HL-60 (cell line): ENCODE data around the gene KCNJ16.

ENCODE experiments used
- GABPA ChIP-seq: IDR thresholded peaks from 2 replicates; pipeline ENCODE4 v1.6.1; 2012; ENCODE audit warnings: low read depth
- POLR2AphosphoS5 ChIP-seq: IDR thresholded peaks from 2 replicates; pipeline ENCODE4 v1.6.1; 2012; ENCODE audit warnings: low read depth
- SPI1 ChIP-seq: IDR thresholded peaks from 2 replicates; pipeline ENCODE4 v1.6.1; 2012; ENCODE audit warnings: low read depth, mild to moderate bottlenecking, borderline replicate concordance
- TF ChIP-seq, protein P1 (sequence below): IDR thresholded peaks from one replicate; pipeline ENCODE4 v1.5.1; 2011; ENCODE audit warnings: low read length, control low read depth, inconsistent platforms; ENCODE audit not compliant: insufficient read depth
- TF ChIP-seq, protein P2 (sequence below): IDR thresholded peaks from 2 replicates; pipeline ENCODE4 v1.6.1; 2012; ENCODE audit warnings: low read depth; ENCODE audit not compliant: insufficient replicate concordance

DNA sequence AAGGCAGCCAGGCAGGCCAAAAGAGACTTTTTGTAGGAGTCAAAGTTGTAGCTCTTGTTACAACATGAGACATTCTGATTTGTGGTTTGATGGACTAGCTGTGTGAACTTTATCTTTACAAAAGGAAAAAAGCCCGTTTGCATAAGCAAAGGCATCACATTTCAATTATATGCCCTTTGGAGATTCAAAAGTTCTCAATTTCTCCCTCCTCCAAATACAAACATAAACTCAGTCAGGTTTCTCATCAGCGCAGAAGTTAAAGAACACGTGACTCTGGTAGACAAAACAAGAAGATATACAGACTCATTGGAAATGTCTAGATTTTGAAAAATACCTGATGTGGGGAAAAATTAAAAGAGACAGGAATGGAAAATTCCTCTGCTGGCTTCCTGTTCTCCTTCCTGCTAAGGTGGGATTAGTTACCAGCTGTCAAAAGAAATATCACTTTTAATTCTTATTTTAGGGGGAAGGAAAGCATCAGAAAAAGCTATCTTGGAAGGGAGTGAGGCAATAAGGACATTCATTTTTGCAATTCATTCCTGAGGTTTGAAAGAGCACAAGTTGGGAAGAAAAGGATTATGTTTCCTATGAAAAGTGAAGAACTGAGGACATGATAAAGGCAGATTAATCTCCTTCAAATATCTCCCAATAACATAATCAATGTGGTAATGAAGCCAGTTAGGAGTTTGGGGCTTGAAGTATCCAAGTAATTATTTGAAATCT, 4.6 kb upstream of the KCNJ16 start:
- TF ChIP-seq SPI1 (no peak), POLR2AphosphoS5 (no peak), GABPA (no peak)
- TF ChIP-seq, protein P1, sequence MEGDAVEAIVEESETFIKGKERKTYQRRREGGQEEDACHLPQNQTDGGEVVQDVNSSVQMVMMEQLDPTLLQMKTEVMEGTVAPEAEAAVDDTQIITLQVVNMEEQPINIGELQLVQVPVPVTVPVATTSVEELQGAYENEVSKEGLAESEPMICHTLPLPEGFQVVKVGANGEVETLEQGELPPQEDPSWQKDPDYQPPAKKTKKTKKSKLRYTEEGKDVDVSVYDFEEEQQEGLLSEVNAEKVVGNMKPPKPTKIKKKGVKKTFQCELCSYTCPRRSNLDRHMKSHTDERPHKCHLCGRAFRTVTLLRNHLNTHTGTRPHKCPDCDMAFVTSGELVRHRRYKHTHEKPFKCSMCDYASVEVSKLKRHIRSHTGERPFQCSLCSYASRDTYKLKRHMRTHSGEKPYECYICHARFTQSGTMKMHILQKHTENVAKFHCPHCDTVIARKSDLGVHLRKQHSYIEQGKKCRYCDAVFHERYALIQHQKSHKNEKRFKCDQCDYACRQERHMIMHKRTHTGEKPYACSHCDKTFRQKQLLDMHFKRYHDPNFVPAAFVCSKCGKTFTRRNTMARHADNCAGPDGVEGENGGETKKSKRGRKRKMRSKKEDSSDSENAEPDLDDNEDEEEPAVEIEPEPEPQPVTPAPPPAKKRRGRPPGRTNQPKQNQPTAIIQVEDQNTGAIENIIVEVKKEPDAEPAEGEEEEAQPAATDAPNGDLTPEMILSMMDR: no peak
- TF ChIP-seq, protein P2, sequence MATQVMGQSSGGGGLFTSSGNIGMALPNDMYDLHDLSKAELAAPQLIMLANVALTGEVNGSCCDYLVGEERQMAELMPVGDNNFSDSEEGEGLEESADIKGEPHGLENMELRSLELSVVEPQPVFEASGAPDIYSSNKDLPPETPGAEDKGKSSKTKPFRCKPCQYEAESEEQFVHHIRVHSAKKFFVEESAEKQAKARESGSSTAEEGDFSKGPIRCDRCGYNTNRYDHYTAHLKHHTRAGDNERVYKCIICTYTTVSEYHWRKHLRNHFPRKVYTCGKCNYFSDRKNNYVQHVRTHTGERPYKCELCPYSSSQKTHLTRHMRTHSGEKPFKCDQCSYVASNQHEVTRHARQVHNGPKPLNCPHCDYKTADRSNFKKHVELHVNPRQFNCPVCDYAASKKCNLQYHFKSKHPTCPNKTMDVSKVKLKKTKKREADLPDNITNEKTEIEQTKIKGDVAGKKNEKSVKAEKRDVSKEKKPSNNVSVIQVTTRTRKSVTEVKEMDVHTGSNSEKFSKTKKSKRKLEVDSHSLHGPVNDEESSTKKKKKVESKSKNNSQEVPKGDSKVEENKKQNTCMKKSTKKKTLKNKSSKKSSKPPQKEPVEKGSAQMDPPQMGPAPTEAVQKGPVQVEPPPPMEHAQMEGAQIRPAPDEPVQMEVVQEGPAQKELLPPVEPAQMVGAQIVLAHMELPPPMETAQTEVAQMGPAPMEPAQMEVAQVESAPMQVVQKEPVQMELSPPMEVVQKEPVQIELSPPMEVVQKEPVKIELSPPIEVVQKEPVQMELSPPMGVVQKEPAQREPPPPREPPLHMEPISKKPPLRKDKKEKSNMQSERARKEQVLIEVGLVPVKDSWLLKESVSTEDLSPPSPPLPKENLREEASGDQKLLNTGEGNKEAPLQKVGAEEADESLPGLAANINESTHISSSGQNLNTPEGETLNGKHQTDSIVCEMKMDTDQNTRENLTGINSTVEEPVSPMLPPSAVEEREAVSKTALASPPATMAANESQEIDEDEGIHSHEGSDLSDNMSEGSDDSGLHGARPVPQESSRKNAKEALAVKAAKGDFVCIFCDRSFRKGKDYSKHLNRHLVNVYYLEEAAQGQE: no peak
